ENCODE results near the gene ITGB1.
"Not testable (repeated sequence)": the region's sequence is repeated elsewhere in the genome, so short reads cannot be mapped to it uniquely, and the experiment has no call there.

The ITGB1 gene

DNA sequence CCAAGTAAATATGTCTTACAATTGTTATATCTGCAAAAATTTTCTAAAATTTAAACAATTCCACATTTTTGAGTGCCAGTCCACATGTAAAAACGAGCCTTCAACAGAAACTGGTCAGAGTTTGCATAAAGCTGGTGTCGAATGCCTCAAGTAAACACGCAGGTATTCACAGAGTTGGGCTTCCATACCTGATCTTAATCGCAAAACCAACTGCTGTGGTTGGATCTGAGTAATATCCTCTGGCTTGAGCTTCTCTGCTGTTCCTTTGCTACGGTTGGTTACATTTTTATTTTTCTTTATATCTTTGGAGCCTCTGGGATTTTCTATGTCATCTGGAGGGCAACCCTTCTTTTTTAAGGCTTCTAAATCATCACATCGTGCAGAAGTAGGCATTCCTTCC lies 28.4 kb downstream of the ITGB1 start:
- DNase-seq = peak in 1 of 2 donors; percentile 50

DNA sequence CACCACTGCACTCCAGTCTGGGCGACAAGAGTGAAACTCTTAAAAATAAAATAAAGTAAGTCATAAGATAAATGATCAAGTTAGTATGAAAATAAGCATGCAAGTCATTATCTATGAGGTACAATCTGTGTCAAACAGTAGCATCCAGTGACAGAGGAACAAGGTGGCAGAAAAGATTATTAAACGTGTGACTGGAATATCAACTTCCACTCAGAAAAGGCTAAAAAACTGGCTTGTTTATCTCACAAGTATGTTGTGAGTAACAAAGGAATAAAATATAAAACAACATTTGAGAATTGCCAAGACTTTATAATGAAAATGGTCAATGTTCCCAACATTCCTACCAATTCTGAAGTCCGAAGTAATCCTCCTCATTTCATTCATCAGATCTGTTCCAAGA lies 30.3 kb downstream of the ITGB1 start:
- no peak for DNase-seq

DNA sequence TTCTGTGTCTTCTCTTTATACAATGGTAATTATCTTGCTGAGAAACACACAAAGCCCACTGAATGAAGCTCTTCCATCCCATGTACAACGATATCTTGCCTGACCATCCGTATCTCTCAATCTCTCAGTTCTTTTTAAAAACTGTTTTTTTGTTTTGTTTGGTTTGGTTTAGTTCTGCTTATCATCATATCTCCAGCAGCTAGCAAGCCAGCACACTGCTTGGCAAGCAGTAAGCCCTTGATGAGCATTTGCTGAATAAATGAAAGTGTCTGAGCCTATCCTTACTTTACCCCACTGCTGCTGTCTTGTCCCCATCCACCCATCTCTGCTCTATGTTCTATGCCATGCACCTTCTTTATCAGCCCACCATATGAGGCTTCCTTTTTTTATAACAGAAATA lies 34.2 kb downstream of the ITGB1 start:
- no peak for DNase-seq

- no peak for DNase-seq
Measured at GRCh38 chr10:32923134-32923533, 34.9 kb downstream of the ITGB1 start.

DNA sequence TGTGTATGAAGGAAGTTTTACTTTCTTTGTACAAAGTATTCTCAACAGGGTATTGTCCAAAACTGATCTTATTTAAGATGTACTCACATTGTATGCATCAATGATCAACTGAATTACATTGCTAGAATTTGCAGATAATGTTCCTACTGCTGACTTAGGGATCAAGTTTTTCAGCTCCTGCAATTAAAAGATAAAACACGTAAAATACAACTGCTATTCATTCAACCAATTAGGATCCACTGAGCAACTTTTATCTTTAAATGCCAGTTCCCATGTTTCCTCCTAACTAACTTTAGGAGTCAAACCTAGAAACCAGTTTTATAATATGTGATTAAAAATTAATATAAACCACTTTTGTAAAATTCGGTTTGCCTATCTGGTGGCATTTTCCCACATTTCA lies 35.9 kb downstream of the ITGB1 start:
- no peak for DNase-seq

DNA sequence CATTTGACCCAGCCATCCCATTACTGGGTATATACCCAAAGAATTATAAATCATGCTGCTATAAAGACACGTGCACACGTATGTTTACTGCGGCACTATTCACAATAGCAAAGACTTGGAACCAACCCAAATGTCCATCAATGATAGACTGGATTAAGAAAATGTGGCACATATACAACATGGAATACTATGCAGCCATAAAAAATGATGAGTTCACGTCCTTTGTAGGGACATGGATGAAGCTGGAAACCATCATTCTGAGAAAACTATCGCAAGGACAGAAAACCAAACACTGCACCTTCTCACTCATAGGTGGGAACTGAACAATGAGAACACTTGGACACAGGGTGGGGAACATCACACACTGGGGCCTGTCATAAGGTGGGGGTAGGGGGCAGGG lies 40.2 kb downstream of the ITGB1 start:
- DNase-seq = not testable (repeated sequence)

GRCh38 chr10:32911285-32912016 lies 46.6 kb downstream of the ITGB1 start:
- no peak for DNase-seq

DNA sequence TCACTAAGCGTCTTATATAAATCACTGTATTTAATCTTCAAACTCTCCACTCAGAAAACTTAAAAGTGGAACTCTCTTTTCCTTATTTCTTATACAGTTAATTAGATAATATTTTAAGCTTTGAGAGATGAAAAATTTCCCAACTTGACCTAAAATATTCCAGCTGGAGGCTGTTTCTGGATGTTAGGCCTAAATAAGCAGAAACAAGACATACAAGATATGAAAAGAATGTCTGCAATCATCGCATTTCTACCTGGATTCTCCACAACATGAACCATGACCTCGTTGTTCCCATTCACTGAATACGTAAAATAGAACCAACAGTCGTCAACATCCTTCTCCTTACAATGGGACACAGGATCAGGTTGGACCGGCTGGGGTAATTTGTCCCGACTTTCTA lies 48.1 kb downstream of the ITGB1 start:
- DNase-seq = not testable (repeated sequence)

- no peak for DNase-seq
Measured at GRCh38 chr10:32909456-32909855, 48.6 kb downstream of the ITGB1 start.

- DNase-seq = no peak
Measured at GRCh38 chr10:32906595-32906994, 51.4 kb downstream of the ITGB1 start.

GRCh38 chr10:32905466-32905865 lies 52.6 kb downstream of the ITGB1 start:
- DNase-seq = no peak

DNA sequence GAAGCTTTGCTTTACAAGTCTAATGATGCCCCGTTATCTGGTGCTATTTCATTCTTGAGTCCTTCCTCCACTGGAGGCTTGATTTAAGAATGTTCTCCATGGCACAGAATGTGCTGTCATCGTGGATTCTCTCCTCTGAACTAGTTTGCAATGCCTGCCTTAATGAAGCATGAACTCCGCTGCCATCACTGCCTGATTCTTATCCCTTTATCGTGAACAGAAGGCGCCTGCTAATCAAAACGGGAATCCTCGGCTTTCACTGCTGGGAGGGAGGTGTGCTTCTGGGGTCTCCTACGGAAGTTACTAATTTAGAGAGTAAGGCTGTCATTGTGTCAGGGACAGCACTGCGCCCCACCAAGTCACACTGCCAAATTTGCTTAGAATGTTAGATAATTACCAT lies 56.2 kb downstream of the ITGB1 start:
- DNase-seq = no peak

DNA sequence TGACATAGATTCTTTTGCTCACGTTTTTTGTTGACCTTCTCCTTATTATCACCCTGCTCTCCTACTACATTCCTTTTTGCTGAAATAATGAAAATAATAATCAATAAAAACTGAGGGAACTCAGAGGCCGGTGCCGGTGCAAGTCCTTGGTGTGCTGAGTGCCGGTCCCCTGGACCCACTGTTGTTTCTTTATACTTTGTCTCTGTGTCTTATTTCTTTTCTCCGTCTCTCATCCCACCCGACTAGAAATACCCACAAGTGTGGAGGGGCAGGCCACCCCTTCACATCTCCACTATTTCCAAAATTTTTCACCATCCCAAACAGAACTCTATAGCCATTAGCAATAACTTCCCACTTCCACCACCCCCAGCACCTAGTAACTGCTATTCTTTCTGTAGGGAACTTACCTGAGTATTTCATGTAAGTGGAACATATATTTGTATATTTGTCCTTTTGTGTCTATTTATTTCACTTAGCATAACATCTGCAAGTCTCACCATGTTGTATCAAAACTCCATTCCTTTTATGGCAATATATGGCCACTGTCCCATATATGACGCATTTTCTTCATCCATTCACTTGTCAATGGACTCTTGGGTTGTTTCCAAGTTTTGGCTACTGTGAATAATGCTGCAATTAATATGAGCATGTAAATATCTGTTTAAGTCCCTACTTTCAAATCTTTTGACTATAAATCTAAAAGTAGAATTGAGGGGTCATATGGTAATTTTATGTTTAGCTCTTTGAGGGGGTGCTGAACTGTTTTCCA lies 62.6 kb downstream of the ITGB1 start:
- not testable (repeated sequence) for DNase-seq

GRCh38 chr10:32893916-32894664 lies 63.9 kb downstream of the ITGB1 start:
- no peak for DNase-seq

- DNase-seq = no peak
Measured at GRCh38 chr10:32893434-32893833, 64.6 kb downstream of the ITGB1 start.

- DNase-seq = no peak
Measured at GRCh38 chr10:32891261-32891660, 66.8 kb downstream of the ITGB1 start.

- DNase-seq = no peak
Measured at GRCh38 chr10:32890444-32890843, 67.6 kb downstream of the ITGB1 start.

DNA sequence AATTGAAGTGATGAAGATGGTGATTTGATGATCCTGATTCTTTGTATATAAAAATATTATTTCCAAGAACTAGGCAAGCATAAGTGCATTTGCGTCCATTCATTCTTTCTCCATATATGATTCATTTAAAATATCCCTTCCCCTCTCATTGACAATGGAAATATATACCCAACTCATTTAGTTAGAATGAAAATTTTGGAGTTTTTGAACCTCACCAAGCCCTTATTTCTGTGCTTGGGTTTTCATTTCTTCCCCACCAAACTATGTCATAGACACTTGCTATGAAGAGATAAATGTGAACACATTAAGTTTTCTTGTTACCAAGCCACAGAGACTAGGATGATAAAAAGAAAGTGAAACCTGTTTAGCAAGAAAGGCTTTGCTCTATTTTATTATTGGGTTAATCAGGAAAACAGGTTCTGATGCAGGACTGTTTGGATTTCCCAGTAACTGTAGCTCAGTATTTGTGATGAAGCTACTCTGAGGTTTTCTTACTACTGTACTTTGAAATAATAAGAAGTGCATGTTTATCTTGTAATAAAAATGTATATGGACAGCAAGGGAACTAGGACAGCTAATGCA lies 68.3 kb downstream of the ITGB1 start:
- DNase-seq = peak in 1 of 2 donors; percentile 24

DNA sequence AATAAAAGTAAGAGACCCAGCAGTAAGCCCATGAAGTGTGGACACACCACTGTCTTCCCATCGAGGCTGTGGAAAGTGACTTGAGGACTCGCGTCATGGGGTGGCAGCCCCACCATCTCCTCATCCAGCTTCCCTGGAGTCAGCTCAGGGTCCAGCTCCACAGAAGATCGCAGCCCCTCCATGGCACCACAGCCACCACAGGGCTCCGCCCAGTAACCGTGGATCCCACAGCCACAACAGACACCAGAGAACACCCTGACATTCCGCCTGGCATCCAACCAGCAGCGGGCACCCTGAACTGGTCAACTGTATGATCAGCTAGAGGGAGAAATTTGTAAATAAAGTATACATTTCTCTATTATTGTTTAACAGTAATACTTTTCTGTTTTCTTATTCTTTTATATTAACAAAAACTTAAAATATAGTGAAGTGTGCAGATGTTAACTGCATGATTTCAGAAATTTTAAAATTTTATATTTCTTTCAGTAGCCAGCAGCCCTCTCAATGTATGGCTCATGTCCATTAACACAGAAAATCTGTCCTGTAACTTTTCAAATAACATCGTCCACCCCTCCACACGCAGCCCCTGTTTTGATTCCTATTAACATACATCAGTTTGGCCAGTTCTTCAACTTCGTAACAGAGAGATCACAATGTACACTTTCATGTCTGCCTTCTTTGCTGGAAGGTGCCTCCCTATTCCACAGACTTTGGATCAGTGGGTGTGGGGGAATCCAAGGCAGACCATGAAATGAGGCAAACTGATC lies 69.7 kb downstream of the ITGB1 start:
- DNase-seq = no peak

DNA sequence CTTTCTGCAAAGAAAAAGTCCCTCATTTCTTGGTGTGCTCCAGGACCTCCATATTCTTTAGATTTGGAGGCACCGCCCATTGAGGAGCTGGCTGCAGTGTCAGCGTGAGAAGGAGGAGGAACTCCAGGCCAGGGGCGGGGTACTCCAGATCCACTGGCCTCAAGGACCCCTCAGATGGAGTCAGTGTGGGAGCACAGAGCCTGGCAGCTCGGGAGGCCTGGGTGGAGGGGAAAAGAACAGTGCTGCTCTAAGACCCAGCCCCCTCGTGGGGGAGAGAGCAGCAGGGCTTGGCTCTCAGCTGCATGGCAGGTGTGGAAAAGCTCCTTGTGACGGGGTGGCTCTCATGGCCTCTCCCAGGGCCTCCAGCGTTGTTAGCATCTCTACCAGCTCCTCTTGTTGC lies 70.5 kb downstream of the ITGB1 start:
- no peak for DNase-seq

- DNase-seq = no peak
Measured at GRCh38 chr10:32882076-32882475, 76.0 kb downstream of the ITGB1 start.

- no peak for DNase-seq
Measured at GRCh38 chr10:32878646-32879045, 79.4 kb downstream of the ITGB1 start.

GRCh38 chr10:32877915-32878314 lies 80.1 kb downstream of the ITGB1 start:
- DNase-seq = no peak
